Measurements from ENCODE around the gene TMEM120B.

- TF ChIP-seq CTCF (conservative IDR thresholded peaks at IDR 0.05) (no peak), ZFX (IDR thresholded peaks at IDR 0.05) (no peak)
Observed at GRCh38 chr12:121738340-121738858, 25.8 kb downstream of the TMEM120B start.
